ENCODE results near the gene REV3L. TPM values are rescaled to one million over a fixed set of nuclear protein-coding genes. Genes with fewer than 3 reads are reported as not detected.
A peak's percentile ranks its signal among the peaks of the same experiment; 100 is the strongest.

REV3L gene
- total and polyA plus RNA-seq, 9 of the 15 experiments (the other 6 are each of a cell fraction or from before 2014, with no cell fraction given): 5.5 to 24.4 (median 14.4) TPM

DNA sequence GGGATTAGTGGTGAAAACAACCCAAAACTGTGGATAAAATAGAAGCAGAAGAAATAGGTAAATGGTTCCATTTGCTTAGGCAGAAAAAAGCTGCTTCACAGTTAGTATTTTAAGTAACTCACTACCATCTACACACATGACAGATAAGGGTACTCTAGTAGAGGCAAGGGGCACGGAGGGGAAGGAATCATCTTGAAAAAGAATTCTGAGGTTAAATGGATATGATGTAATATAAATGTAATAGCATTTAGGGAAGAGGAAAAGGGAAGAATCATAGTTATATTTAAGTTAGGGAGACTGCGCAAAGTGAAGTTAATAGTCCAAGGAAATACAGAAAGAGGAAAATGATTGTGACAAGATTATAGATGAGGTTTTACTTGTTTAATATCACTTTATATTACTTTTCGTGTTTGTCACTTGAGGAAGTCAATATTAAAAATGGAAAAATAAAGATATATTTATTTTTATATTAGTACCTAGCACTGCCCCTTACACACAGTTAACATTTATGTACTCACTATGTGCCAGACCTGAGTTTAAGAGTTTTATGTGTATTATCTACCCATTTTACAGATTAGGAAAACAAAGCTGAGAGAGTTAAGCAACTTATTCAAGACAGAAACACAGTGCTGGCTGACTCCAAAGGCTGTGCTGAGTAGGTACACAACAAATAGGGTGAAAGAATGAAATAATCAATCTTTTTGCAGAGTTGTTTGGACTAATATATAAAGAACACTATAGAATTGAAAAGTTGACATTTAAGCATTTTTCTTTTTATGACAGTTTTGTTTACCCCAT lies 128.1 kb downstream of the REV3L start (continued):
- TF ChIP-seq, protein P1, sequence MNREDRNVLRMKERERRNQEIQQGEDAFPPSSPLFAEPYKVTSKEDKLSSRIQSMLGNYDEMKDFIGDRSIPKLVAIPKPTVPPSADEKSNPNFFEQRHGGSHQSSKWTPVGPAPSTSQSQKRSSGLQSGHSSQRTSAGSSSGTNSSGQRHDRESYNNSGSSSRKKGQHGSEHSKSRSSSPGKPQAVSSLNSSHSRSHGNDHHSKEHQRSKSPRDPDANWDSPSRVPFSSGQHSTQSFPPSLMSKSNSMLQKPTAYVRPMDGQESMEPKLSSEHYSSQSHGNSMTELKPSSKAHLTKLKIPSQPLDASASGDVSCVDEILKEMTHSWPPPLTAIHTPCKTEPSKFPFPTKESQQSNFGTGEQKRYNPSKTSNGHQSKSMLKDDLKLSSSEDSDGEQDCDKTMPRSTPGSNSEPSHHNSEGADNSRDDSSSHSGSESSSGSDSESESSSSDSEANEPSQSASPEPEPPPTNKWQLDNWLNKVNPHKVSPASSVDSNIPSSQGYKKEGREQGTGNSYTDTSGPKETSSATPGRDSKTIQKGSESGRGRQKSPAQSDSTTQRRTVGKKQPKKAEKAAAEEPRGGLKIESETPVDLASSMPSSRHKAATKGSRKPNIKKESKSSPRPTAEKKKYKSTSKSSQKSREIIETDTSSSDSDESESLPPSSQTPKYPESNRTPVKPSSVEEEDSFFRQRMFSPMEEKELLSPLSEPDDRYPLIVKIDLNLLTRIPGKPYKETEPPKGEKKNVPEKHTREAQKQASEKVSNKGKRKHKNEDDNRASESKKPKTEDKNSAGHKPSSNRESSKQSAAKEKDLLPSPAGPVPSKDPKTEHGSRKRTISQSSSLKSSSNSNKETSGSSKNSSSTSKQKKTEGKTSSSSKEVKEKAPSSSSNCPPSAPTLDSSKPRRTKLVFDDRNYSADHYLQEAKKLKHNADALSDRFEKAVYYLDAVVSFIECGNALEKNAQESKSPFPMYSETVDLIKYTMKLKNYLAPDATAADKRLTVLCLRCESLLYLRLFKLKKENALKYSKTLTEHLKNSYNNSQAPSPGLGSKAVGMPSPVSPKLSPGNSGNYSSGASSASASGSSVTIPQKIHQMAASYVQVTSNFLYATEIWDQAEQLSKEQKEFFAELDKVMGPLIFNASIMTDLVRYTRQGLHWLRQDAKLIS (CRISPR knock-in tag; IDR thresholded peaks at IDR 0.05): no peak
- TF ChIP-seq GABPB1 (CRISPR knock-in tag; IDR thresholded peaks at IDR 0.05) (no peak), RCOR1 (IDR thresholded peaks at IDR 0.05; ENCODE audit: borderline replicate concordance in 1 of 2, low read depth in 2 of 2, low read length in 2 of 2) (peak in 1 of 2 experiments; percentile 55; a peak in 2 of 4 replicates), CXXC5 (CRISPR knock-in tag; IDR thresholded peaks at IDR 0.05) (0 out of 2 replicates have a peak, but pooled peaks have one; percentile 25), CEBPG (CRISPR knock-in tag; IDR thresholded peaks at IDR 0.05) (no peak), CEBPG (tag; conservative IDR thresholded peaks at IDR 0.05 in 1 of 2, IDR thresholded peaks at IDR 0.05 in 1 of 2) (peak in 1 of 2 experiments; percentile 79; a peak in 2 of 4 replicates), SMARCA5 (IDR thresholded peaks at IDR 0.05) (0 out of 2 replicates have a peak, but pooled peaks have one; percentile 53)
- TF ChIP-seq, protein P2, sequence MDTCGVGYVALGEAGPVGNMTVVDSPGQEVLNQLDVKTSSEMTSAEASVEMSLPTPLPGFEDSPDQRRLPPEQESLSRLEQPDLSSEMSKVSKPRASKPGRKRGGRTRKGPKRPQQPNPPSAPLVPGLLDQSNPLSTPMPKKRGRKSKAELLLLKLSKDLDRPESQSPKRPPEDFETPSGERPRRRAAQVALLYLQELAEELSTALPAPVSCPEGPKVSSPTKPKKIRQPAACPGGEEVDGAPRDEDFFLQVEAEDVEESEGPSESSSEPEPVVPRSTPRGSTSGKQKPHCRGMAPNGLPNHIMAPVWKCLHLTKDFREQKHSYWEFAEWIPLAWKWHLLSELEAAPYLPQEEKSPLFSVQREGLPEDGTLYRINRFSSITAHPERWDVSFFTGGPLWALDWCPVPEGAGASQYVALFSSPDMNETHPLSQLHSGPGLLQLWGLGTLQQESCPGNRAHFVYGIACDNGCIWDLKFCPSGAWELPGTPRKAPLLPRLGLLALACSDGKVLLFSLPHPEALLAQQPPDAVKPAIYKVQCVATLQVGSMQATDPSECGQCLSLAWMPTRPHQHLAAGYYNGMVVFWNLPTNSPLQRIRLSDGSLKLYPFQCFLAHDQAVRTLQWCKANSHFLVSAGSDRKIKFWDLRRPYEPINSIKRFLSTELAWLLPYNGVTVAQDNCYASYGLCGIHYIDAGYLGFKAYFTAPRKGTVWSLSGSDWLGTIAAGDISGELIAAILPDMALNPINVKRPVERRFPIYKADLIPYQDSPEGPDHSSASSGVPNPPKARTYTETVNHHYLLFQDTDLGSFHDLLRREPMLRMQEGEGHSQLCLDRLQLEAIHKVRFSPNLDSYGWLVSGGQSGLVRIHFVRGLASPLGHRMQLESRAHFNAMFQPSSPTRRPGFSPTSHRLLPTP (IDR thresholded peaks at IDR 0.05; ENCODE audit: borderline replicate concordance, extremely low read depth, insufficient read length): no peak
- TF ChIP-seq, protein P3, sequence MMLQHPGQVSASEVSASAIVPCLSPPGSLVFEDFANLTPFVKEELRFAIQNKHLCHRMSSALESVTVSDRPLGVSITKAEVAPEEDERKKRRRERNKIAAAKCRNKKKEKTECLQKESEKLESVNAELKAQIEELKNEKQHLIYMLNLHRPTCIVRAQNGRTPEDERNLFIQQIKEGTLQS (IDR thresholded peaks at IDR 0.05): peak; percentile 40; the same call in 1 of the 2 replicates
- TF ChIP-seq, protein P3 (CRISPR knock-in tag; conservative IDR thresholded peaks at IDR 0.05): no peak
- TF ChIP-seq, protein P4, sequence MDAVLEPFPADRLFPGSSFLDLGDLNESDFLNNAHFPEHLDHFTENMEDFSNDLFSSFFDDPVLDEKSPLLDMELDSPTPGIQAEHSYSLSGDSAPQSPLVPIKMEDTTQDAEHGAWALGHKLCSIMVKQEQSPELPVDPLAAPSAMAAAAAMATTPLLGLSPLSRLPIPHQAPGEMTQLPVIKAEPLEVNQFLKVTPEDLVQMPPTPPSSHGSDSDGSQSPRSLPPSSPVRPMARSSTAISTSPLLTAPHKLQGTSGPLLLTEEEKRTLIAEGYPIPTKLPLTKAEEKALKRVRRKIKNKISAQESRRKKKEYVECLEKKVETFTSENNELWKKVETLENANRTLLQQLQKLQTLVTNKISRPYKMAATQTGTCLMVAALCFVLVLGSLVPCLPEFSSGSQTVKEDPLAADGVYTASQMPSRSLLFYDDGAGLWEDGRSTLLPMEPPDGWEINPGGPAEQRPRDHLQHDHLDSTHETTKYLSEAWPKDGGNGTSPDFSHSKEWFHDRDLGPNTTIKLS (IDR thresholded peaks at IDR 0.05; ENCODE audit: borderline replicate concordance, low read depth): no peak
